Spleen (tissue), 7 donors: Measurements from ENCODE around the gene PHYKPL.
A peak's percentile ranks its signal among the peaks of the same experiment; 100 is the strongest.

Experiments
- CTCF ChIP-seq, 11 experiments: fragments of 200-600 bp in 7 of 11; fragments of 450-650 bp in 4 of 11; sonication (generic) in 4 of 11; IDR thresholded peaks in 8 of 11; conservative IDR thresholded peaks in 3 of 11; 1 replicate in 7 of 11; 2 replicates in 4 of 11; pipeline versions ENCODE4 v1.4.0 to v1.8.0; 2016 to 2021; ENCODE audit warnings: antibody characterized with exemption in 11 of 11, inconsistent platforms in 4 of 11, mild to moderate bottlenecking in 1 of 11
- POLR2A ChIP-seq, 3 donors: fragments of 450-650 bp; IDR thresholded peaks; one replicate each; pipeline ENCODE4 v1.5.1; 2017; ENCODE audit warnings: antibody characterized with exemption in 3 of 3, mild to moderate bottlenecking in 1 of 3
- POLR2AphosphoS5 ChIP-seq, 3 donors: sonication (generic); formaldehyde crosslinking; IDR thresholded peaks; one replicate each; pipeline ENCODE4 v1.5.1; 2017; ENCODE audit warnings: antibody characterized with exemption in 3 of 3
- donor health status: DM: no; HTN: no; CAD: no; lungs with moderate emphysema.
- donor health status: DM: no; HTN: no; CAD: no.
- donor health status: DM: no; HTN: no; CAD: no.

GRCh38 chr5:178215280-178216002, 17.2 kb downstream of the PHYKPL start:
- TF ChIP-seq POLR2A (IDR thresholded peaks at IDR 0.05) (no peak), CTCF (IDR thresholded peaks at IDR 0.05 in 8 of 11, conservative IDR thresholded peaks at IDR 0.05 in 3 of 11) (no peak), POLR2AphosphoS5 (IDR thresholded peaks at IDR 0.05) (peak in 2 of 3 donors; percentile 28 to 62)
